Mammary epithelial cell (primary cell): ENCODE measurements around the gene PSD2.

ENCODE experiments used
- EZH2 ChIP-seq: IDR thresholded peaks from 2 replicates; pipeline ENCODE4 v1.6.1; 2012; ENCODE audit warnings: low read length, inconsistent platforms, borderline replicate concordance
- TF ChIP-seq, protein P1 (sequence below), 2 donors: IDR thresholded peaks in 1 of 2; conservative IDR thresholded peaks in 1 of 2; 2 replicates each; pipeline ENCODE4 v1.5.1; 2011 to 2012; ENCODE audit warnings: inconsistent platforms in 2 of 2, low read length in 2 of 2, mild to moderate bottlenecking in 2 of 2, control low read depth in 1 of 2, low read depth in 1 of 2; ENCODE audit not compliant: insufficient read depth in 1 of 2; ENCODE audit errors: extremely low read depth in 1 of 2

DNA sequence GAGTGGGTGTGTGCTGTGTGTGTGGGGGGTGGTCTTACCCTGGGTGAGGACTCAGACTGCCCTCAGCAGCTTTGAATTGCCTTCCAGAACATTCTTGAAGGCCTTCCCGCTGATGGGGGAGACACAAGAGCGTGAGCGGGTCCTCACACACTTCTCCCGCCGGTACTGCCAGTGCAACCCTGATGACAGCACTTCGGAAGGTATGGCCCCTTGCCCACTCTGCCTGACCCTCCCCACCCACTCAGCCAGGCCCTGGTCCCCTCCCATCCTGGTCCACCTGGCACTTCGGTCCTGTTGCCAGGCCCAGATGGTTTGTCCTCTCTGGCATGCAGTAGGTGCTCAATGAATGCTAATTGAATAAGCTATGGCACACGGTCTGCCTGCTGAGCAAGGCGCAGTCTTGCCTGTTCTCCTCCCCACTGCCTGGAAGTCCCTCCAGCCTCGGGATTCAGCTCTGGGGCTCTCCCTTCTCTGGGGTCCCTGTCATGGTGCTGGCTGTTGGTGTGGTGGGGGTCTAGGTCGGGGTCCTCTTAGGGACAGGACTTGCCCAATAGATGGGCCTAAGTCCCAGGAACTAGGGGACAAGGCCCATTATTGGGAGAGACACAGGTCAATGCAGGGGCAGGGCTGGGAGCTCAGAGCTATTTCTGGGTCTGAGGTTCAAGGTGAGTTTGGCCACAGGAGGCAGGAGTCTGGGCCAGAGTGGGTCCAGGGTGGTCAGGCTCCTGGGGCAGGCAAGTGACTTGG, 26.4 kb downstream of the PSD2 start:
- TF ChIP-seq, protein P1, sequence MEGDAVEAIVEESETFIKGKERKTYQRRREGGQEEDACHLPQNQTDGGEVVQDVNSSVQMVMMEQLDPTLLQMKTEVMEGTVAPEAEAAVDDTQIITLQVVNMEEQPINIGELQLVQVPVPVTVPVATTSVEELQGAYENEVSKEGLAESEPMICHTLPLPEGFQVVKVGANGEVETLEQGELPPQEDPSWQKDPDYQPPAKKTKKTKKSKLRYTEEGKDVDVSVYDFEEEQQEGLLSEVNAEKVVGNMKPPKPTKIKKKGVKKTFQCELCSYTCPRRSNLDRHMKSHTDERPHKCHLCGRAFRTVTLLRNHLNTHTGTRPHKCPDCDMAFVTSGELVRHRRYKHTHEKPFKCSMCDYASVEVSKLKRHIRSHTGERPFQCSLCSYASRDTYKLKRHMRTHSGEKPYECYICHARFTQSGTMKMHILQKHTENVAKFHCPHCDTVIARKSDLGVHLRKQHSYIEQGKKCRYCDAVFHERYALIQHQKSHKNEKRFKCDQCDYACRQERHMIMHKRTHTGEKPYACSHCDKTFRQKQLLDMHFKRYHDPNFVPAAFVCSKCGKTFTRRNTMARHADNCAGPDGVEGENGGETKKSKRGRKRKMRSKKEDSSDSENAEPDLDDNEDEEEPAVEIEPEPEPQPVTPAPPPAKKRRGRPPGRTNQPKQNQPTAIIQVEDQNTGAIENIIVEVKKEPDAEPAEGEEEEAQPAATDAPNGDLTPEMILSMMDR (conservative IDR thresholded peaks at IDR 0.05 in 1 of 2, IDR thresholded peaks at IDR 0.05 in 1 of 2; ENCODE audit: extremely low read depth in 1 of 2, insufficient read depth in 1 of 2, low read depth in 1 of 2, low read length in 2 of 2) = no peak
- TF ChIP-seq EZH2 = no peak
